Embryonic facial prominence (tissue), 1 donor: Measurements from ENCODE around the gene MVB12B.

Experiments
- DNase-seq: peaks from one replicate; pipeline ENCODE4 v3.0.0-alpha.2; 2016; ENCODE audit errors: extremely low spot score

Gene MVB12B

DNA sequence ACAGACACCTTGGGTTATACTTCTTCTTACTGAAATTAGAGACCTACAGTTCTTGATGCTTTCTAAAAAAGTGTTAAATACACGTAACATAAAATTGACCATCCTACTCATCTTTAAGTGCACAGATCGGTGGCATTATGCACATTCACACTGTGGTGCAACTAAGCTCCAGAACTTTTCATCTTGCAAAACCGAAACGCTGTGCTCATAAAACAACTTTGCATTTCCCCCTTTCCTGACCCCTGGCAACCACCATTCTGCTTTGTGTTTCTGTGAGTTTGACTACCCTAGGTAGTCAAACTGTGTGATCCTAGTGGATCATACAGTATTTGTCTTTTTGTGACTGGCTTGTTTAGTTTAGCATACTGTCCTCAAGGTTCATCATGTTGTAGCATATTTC, 3.9 kb downstream of the MVB12B start:
- DNase-seq, result no peak

DNA sequence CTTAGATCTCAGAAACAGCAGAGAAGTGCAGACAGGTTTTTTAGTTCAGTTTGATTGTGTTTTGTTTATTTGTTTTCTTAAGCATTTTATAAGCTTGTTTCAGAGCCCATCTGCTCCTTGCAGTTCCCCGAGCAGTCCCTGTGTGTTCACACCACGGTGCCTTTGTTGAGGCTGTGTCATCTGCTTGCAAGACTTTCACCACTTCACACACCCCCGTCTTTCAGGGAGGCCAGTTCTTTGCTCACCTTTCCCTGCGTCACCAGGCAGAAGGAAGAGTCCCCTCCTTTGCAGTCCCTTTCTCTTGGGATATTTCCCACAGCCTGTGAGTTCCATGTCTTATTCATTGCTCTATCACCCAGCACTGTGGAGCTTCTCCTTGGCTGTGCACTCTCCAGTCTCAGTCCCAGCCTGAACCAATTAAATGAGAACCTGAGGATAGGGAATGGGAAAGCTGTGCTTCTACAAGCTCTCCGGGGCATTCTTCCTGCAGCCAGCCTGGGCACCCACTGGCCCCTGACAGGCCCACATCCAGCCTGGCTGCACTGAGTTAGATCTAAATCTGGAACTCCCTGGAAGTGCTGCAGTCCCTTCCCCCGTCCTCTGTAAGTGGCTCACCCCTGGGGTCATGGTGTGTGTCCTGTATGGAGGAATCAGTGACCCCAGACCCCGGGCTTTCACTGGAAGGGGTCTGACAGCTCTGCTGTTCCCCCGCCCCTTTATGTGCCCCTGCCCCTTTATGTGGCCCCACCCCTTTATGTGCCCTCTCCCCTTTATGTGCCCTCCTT, 5.5 kb downstream of the MVB12B start:
- DNase-seq, result no peak

DNA sequence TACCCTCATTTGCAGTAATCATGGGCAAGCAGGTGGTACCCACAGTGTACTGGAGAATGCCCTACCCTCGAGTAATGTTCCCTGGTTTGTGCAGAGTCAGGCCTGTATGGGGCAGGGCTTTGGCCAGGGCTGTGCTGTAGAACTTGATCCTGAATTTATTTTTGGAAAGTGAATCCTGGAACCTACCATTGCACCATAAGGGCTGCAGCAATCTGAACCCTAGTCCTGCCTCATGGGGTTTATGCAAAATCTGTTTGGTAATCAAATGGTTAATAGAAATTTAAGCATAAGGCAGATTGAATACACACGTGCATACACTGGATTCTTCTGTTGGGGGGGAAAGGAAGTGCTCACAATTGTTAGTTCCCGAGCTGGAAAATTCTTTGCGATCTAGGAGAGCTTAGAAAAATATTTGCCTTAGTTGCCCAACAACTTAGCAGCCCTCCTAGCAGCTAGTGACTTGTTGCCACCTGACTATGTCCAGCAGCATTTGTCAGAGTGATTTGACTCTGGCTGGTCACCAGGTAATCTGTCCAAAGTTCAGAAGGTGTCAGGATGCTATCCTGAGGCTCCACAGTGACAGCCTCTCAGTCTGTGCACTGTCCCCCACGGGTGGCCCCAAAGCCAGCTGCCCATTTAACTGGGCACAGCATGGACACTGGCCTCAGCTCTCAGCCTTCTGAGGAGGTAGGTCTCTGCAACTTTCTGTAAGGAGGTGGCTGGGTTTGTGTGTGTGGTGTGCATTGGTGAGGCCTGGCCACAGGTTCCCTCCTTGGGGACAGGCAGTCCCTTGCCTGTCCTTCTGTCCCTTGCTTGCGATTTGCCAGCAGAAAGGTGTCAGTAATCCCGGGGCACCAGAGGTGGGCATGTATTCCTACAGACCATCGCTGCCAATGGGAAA, 8.3 kb downstream of the MVB12B start:
- no peak for DNase-seq

DNA sequence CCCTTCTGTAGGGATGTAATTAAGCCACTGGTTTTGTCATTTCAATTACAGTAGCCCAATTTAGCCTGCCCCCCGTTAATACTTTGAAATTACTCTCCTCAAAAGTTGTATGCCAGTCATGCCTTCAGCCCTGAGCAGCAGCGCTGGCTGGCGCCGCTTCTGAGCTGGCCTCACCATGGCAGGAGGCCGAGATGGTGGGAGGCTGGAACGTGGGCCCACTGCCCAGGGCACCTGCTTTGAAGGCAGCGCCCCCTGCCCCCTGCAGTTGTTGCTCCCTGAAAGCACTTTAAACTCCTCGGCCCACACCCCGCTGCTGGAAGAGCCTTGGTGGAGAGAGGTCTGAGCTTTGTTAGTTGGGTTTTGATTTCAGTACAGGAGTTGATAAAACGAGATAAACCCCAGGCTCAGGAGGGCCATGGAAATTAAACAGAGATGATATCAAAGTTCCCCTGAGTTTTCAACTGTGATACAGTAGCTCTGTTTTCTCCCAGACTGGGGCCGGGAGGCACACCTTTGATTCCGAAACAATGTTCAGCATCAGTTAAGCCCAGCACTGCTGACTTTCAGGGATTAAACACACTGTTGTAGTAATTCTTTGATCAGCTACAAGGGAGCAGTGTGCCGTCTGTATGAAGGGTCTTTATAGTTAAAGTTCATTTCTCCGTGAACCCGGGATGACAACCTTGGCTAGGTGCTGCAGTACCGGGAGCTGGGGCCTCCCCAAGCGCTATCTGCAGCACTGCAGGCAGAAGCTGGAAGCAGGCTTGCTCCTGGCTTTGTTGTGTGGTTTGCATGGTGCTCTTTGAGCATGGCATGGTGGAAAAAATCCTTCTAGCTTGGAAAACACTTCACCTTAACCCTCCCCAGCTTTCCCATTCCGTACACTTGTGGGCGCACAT, 9.5 kb downstream of the MVB12B start:
- DNase-seq, result no peak

DNA sequence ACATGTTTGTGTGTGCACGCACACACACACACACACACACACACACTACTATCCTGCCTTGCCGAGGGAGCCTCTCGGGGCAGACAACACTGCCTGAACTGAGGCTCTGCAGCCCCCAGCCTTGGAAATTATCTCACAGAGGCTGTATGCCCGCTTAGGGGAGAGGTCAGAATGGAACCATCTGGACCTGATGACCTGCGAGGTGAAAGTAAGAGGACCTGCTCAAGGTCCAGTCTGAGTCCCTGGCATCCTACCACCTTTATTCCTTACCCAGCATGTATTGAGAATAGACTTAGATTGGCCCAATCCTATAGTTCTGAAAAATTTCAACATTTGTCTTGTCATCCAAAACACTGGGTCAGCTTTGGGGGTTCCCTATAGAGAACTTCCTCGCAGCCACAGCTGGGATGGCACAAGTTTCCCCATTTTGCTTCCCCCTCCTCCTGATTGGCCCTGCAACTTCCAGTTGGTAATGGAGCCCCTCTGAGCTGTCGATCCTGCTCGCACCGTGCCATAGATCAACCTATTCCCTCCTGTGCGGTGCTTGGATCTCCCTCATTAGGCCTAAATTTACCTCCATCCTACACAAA, 10.2 kb downstream of the MVB12B start:
- no peak for DNase-seq

DNA sequence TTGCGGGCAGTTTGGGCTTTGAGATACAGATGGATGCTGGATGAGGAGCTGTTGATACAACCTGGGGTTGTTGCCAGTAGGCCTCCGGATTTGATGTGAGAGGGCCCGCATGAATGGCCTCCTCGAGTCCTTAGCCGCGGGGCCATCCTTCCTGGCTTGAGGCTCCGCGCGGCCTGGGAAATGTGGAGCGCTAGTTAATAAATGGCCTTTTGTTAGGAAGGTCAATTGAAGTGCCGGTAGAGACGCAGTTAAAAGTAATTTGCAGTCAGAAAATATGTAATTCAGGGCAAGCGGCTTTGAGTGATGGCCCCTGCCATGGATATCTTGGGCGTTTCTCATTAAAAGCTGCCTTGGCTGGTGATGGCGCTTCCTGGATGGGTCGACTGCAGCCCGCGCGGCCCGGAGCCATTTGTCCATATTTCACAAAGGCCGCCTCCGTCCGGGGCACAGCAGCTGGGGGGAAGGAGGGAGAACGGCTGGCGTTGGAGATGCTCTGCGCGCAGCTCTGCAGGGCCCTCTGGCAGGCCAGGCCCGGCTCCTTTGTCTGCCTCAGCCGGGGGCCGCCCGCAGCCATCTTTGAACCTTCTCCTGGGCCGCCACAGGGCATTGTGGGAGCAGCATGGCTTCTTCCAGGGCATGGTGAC, 11.2 kb downstream of the MVB12B start:
- DNase-seq, result no peak

DNA sequence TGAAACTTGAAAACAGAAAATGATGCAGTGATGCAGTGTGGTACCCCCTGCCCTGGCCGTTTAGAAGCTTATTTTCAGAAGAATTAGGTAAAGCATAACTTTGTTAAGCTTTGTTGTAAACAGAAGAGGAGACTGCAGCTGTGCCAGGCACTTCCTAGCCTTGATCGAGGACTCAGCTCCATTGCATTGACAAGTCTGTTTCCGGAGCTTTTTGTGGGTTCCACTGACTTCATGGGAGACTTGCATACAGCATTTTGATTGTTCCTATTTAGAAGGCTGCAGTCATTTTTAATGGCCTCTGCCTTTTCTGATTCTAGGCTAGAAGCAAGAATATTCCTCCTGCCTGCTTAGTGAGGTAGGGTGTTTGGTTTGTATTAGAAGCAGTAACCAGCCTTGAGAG, 12.3 kb downstream of the MVB12B start:
- no peak for DNase-seq

DNA sequence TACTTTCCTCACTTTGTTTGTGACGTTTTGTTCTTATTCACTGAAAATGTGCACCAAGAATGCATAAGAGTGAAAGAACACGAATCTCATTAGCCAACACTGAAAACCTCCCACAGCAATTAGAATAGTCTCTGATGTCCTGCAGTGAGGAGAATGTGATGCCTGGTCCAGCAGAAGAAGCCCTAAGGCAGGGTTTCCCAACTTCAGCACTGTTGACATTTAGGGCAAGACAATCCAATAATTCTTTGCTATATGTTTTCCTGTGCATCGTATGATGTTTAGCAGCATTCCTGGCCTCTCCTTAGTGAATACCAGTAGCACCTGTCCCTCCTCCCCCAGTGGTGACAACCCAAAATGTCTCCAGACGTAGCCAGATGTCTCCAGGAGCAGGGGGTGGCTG, 14.8 kb downstream of the MVB12B start:
- no peak for DNase-seq

DNA sequence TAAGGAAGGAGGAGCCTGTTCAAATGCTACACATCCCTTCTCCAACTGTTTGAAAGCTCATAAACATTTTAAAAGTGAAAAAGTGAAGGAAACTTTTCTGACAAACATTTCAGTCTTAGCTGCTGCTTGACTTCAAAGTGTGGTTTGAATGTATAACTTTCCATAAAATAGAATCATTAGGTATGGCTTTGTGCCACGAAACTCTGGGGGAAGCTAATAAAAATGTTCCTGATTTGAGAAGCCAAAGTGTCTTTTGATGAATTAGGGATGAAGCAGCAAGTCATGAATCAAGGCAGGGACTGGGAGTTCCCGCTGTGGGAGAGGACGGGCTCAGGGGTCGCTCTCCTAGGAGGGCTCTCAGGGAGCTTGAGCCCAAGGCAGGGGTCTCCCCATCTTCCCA, 15.3 kb downstream of the MVB12B start:
- DNase-seq, result no peak

DNA sequence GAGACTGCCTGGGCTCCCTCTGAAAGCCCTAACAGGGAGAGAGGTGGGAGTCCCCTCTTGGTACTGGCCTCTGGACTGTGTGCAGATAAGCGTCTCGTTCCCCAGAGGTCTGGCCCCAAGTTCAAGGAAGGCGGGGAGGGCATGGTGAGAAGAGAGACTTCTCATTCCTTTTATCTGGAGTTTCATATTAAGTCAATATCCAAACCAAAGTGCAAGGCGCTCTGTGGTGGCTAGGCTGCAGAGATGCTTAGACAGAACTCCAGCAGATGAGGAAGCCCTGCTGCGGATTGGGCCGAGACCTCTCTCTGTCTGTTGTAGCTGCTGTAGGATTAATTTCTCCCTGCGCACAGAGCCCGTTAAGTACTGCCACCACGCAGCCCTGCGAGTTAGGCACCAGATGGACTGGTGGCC, 16.0 kb downstream of the MVB12B start:
- DNase-seq, result no peak

DNA sequence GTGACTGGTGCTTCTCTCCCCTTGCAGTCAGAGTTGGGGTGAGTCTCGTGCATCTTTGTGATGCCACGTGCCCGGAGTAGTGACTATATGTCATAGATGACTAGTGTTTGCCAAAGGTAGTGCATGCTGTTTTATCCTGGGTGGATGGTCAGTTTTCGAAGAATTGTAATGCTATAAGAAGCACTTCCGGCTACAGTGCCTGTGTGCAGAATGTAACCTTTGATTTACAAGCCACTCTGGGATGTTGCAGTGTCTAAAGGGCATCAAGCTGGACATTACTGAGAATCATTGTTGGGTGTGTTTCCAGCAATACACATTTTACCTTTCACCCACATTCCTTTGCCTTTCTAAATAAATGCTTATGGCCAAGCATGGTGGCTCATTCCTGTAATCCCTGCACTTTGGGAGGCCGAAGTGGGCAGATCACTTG, 16.7 kb downstream of the MVB12B start:
- DNase-seq, result no peak

DNA sequence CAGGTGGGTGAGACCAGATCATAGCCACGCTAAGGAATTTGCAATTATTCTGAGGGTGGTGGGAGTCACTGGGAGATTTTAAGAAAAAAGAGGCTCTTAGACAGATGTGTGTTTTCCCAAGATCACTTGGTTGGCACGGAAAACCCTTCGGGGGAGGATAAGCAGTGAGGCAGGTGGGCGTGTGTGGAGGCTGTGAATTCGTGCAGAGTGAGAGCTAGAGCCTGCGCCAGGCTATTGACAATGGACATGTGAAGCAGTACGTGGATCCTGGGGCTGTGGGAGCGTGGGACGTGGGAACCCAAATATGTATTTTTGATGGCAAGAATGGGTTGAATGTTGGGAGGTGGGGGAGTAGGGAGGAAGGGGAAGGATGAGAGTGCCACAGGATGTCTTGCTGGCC, 19.4 kb downstream of the MVB12B start:
- DNase-seq, result no peak

DNA sequence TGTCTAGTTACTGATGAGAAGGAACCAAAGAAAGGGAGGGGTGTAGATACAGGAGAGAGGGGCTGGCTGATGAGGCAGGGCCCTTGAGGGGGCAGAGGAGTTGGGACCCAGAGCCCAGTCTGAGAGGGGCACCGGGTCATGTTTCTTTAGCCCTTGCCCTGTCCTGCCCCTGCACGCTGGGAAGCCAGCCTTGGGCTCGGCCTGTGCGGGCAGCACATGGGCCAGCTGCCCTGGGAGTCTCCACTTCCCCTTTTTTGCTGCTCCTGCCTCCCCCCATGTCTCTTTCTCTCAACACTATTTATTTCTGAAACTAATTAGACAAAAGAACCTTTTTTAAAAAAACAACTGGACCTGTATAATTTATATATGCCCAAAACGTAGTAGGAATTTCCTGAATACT, 20.5 kb downstream of the MVB12B start:
- no peak for DNase-seq

DNA sequence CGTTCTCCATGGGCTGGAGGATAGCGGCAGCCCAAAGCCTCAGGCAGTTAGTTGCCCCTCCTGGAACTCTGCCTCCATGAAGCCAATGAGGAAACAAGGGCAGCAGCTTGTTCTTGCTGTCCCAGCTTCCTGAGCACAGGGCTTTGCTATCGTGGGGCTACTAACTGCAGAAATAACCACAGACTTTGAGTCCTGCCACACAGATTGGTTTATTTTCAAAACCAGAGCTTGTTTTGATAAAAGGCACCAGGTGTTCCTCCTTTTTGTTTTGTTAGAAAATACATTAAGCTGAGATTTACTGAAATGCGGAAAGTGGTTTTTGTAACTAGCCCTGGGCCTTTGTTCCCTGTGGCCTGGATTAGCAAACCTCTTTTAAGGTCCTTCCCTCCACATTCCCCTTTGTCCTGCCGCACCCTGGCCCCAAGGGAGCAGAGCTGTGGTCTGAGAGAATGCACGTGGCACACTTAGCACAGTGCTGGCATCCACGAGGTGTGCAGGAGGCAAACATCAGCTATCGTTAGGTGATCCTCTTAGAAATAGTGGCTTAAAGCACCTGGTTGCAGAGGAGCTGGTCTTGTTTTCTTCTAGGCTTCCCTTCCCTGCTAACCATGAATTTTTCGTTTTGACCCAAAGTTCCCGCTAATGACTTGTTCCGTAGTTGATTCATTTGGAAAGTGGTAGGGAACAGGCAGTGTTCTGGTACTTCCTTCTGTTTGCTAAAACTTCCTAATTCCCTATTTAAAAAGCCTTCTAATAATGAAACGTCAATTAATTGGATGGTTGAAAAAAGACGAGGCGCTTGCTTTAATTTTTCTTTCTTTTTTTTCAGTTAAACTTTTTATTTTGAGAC, 21.5 kb downstream of the MVB12B start:
- DNase-seq, result no peak

DNA sequence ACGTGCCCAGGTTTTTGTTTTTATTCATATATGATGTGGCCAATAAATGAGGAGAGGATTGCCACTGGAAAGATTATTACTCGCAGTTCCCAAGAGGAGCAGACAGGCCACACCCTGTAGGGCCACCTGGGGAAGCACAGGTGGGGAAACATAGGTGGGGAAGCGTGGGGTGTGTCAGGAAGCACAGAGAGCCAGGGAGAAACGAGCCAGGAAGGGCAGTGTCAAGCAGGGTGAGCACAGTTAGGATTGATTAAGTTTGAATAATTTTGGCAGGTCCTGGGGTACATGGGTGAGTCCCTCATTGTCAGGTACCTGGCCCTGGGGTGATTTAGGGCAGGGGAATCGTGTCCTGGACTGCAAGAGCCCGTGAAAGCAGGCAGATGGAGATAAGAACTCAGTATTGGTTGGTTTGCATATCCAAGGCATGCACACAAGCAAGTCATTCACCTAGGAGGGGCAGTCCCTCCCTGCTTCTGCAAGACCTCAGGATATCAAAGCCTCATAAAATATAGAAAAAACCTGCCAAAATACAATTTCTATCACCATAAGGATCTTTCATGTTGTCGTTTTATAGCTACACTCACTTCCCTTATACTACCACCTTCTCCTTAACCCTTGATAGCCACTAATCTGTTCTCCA, 22.4 kb downstream of the MVB12B start:
- DNase-seq, result no peak

DNA sequence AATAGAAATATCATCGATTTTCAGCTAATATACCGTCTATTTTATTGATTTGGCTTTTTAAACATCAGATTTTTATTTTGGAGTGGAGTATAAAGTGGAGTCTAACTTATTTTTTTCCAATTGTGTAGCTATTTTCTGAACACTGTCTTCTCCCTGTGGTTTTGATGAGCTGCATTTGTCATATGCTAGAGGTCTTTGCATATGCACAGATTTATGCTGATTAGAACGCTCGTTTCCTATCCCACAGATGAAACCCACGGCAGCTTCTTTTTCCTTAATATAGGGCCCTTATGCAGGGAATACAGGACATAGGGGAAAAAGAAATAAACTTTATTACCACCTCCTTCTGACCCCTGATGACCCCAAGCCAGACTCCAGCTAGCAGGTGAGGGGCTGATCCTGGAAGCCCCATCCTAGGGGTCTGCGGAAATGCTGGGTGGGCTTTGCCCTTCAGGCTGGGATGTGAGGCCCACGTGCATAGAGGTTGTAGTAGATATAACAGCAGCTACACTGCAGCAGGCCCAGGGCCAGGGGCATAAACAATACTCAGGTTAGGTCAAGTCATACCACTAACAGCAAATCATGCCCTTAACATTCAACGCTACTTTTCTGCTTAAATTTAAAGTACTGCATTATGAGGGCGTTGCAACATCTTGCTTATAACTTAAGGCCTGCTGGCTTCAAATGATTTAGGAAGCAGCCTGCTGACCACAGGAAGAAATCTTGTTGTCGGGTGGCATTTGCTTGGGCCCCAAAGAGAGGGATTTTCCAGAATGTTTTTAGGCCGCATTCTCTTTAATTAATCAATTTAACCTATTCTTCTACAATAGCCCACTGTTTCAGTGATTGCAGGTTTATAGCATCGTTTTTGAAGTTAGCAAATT, 28.5 kb downstream of the MVB12B start:
- no peak for DNase-seq

DNA sequence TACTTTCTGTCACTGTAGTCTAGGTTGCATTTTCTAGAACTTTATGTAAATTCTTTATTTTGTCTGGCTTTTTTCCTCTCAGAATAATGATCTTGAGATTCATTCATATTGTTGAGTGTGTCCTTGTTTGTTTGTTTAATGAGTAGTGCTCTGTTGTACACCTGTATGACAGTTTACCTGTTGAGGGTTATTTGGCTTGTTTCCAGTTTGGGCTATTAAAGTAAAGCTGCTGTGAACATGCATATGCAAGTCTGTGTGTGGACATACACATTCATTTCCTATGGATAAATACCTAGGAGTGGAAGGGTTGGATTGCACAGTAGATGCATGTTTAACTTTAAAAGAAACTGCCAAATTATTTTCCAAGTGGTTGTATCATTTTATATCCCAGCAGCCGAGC, 30.4 kb downstream of the MVB12B start:
- no peak for DNase-seq

DNA sequence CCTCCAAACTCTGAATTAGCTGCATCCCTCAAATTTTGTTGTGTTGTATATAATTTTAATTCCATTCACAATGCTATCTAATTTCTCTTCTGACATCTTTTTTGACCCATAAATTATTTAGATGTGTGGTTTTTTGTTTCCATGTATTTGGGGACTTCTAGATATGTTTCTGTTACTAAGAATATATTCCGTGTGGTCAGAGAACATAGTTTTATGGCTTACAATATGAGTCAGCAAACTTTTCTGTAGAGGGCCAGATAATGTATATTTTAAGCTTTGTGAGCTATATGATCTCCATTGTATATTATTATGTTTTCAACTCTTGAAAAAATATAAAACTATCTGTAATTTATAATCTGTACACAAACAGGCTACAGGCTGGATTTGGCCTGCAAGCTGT, 33.4 kb downstream of the MVB12B start:
- no peak for DNase-seq

DNA sequence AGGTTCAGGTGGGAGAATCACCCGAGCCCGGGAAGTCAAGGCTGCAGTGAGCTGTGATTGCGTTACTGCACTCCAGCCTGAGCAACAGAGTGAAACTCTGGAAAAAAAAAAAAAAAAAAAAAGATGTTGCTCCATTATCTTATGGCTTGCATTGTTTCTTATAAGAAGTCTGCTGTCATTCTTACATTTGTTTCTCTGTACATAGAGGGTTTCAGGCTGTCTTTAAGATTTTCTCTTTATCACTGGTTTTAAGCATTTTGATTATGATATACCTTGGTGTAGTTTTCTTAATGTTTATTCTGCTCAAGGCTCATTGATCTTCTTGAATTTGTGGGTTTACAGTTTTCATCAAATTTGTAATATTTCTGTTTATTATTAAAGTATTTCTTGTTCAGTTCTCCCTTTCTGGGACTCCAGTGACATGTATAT, 35.2 kb downstream of the MVB12B start:
- DNase-seq, result no peak
